Hepatocyte (in vitro differentiated cells): ENCODE measurements around the gene PCDHB4.

Experiments used
- CTCF ChIP-seq: fragments of 200-600 bp; sonication (generic); IDR thresholded peaks from 2 replicates; pipeline ENCODE4 v1.5.1; 2016; ENCODE audit warnings: antibody characterized with exemption, mild to moderate bottlenecking; ENCODE audit not compliant: poor library complexity
- EZH2phosphoT487 ChIP-seq: fragments of 200-600 bp; sonication (generic); IDR thresholded peaks from one replicate; pipeline ENCODE4 v1.6.1; 2018; ENCODE audit warnings: antibody characterized with exemption, mild to moderate bottlenecking, low read depth, moderate library complexity; ENCODE audit not compliant: unreplicated experiment, severe bottlenecking

- TF ChIP-seq CTCF (no peak), EZH2phosphoT487 (no peak)
These were observed 20.6 kb upstream of the PCDHB4 start for GRCh38 chr5:141101059-141101458.
